Gastroesophageal sphincter (tissue), 3 donors: ENCODE data around the gene TADA2A.

Source experiments
- POLR2A ChIP-seq, 2 donors: fragments of 450-650 bp; IDR thresholded peaks; one replicate each; pipeline ENCODE4 v1.6.1; 2017; ENCODE audit warnings: antibody characterized with exemption in 2 of 2, mild to moderate bottlenecking in 2 of 2, moderate library complexity in 1 of 2
- TF ChIP-seq, protein P1 (sequence below), 4 experiments: fragments of 200-600 bp in 2 of 4; fragments of 450-650 bp in 2 of 4; sonication (generic) in 1 of 4; IDR thresholded peaks; one replicate each; pipeline ENCODE4 v1.5.1; 2017 to 2019; ENCODE audit warnings: antibody characterized with exemption in 4 of 4, mild to moderate bottlenecking in 2 of 4, moderate library complexity in 2 of 4

DNA sequence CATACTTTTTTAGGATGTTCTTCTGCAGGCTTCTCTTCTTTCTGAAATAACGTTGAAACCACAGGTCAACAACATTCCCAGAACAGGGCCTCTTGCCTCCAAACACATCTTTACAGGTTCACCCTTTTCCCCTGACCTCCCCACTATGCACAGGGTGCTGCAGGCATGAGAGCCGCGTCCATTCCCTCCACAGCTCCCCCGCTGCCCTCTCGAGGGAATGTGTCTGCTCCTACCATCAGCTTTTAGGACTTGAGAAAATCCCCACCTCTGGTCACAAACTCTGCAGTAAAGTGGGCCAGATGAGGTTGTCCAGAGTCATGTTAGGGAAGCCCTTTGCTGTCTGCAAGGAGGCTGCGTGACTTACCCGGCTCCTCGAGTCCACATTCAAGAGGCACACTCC is 113.5 kb downstream of the TADA2A start:
- TF ChIP-seq, protein P1, sequence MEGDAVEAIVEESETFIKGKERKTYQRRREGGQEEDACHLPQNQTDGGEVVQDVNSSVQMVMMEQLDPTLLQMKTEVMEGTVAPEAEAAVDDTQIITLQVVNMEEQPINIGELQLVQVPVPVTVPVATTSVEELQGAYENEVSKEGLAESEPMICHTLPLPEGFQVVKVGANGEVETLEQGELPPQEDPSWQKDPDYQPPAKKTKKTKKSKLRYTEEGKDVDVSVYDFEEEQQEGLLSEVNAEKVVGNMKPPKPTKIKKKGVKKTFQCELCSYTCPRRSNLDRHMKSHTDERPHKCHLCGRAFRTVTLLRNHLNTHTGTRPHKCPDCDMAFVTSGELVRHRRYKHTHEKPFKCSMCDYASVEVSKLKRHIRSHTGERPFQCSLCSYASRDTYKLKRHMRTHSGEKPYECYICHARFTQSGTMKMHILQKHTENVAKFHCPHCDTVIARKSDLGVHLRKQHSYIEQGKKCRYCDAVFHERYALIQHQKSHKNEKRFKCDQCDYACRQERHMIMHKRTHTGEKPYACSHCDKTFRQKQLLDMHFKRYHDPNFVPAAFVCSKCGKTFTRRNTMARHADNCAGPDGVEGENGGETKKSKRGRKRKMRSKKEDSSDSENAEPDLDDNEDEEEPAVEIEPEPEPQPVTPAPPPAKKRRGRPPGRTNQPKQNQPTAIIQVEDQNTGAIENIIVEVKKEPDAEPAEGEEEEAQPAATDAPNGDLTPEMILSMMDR (IDR thresholded peaks at IDR 0.05): no peak
- no peak for TF ChIP-seq POLR2A (IDR thresholded peaks at IDR 0.05)
